Measurements from ENCODE around the gene KAT2A. TPM values are rescaled to one million over a fixed set of nuclear protein-coding genes. Genes with fewer than 3 reads are reported as not detected.

Gene KAT2A
- total RNA-seq, 1 experiment from 2014 or later, result 43.5 TPM

- H3K79me1 ChIP-seq (ENCODE audit: insufficient read depth, low read depth, low read length, poor library complexity, severe bottlenecking), result no peaks in the 10 kb centered on the region
- H3K18ac ChIP-seq (ENCODE audit: insufficient read length, low read depth, low read length), result no peak overlapping the region
- H3K27ac ChIP-seq (ENCODE audit: insufficient read length, low read depth, low read length), result no peak overlapping the region
- WGBS (ENCODE audit: extremely low coverage, insufficient read length, low lambda C conversion rate), result no CpG with 5 or more reads among the region's 18 CpGs
- no peak overlapping the region for H2BK120ac ChIP-seq (ENCODE audit: low read depth, low read length, poor library complexity, severe bottlenecking)
- no peak overlapping the region for H4K91ac ChIP-seq (ENCODE audit: insufficient read length, low read depth, low read length)
- H3K9me3 ChIP-seq (ENCODE audit: control insufficient read depth, low read depth, low read length), result no peaks in the 10 kb centered on the region
- no peak overlapping the region for H3K23ac ChIP-seq (ENCODE audit: insufficient read length, low read depth, low read length)
- no peak overlapping the region for H2BK12ac ChIP-seq (ENCODE audit: insufficient read length, low read depth, low read length)
- H3K9ac ChIP-seq (ENCODE audit: extremely low read depth, insufficient read length, low read length), result no peak overlapping the region
- H2BK15ac ChIP-seq (ENCODE audit: low read depth, low read length), result no peak overlapping the region
- no peaks in the 10 kb centered on the region for H4K20me1 ChIP-seq (ENCODE audit: control insufficient read depth, insufficient read depth, insufficient read length)
- H3K4me1 ChIP-seq (ENCODE audit: insufficient read depth, low read length), result no peaks in the 10 kb centered on the region
- H2BK20ac ChIP-seq (ENCODE audit: low read depth, low read length, poor library complexity, severe bottlenecking), result no peak overlapping the region
- no peak overlapping the region for H3T11ph ChIP-seq (ENCODE audit: low read length)
- TF ChIP-seq, protein P1, sequence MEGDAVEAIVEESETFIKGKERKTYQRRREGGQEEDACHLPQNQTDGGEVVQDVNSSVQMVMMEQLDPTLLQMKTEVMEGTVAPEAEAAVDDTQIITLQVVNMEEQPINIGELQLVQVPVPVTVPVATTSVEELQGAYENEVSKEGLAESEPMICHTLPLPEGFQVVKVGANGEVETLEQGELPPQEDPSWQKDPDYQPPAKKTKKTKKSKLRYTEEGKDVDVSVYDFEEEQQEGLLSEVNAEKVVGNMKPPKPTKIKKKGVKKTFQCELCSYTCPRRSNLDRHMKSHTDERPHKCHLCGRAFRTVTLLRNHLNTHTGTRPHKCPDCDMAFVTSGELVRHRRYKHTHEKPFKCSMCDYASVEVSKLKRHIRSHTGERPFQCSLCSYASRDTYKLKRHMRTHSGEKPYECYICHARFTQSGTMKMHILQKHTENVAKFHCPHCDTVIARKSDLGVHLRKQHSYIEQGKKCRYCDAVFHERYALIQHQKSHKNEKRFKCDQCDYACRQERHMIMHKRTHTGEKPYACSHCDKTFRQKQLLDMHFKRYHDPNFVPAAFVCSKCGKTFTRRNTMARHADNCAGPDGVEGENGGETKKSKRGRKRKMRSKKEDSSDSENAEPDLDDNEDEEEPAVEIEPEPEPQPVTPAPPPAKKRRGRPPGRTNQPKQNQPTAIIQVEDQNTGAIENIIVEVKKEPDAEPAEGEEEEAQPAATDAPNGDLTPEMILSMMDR (conservative IDR thresholded peaks at IDR 0.05), result no peak
- no peak overlapping the region for H3K56ac ChIP-seq (ENCODE audit: insufficient read length, low read depth, low read length)
- peaks cover 22 to 32% of the 10 kb centered on the region in 2 experiments for H3K4me1 Mint-ChIP-seq
- H2AFZ ChIP-seq (ENCODE audit: low read length), result no peak overlapping the region
- no peak overlapping the region for H4K8ac ChIP-seq (replicated peaks; ENCODE audit: insufficient read length, low read depth, low read length)
- H3K23me2 ChIP-seq (ENCODE audit: insufficient read length, low read depth, low read length, poor library complexity, severe bottlenecking), result no peaks in the 10 kb centered on the region
- no peaks in the 10 kb centered on the region for H3K79me2 ChIP-seq (ENCODE audit: insufficient read depth, low read length)
- no peak overlapping the region for H2AK5ac ChIP-seq (ENCODE audit: insufficient read length, low read length)
- no peak overlapping the region for H3K4ac ChIP-seq (ENCODE audit: low read depth, low read length)
- no peak overlapping the region for H2BK5ac ChIP-seq (ENCODE audit: insufficient read length, low read length)
- no peak for DNase-seq
- no peak overlapping the region for H3K14ac ChIP-seq (ENCODE audit: insufficient read depth, low read length)
- H3K27me3 ChIP-seq (ENCODE audit: insufficient read depth, low read length), result no peaks in the 10 kb centered on the region
- H3K27ac Mint-ChIP-seq, result no peak overlapping the region
- H3K4me3 Mint-ChIP-seq, result peak overlapping the region in 1 of 2 experiments; percentile 14; a peak in 1 of 5 replicates
- no peaks in the 10 kb centered on the region for H3K9me3 Mint-ChIP-seq
- no peak overlapping the region for H3K4me2 ChIP-seq (ENCODE audit: insufficient read depth, insufficient read length, low read length)
- no peak overlapping the region for H4K5ac ChIP-seq (ENCODE audit: insufficient read length, low read depth, low read length)
- H3K27me3 Mint-ChIP-seq (ENCODE audit: low read depth), result no peaks in the 10 kb centered on the region
- peaks cover 8 to 53% (median 43%) of the 10 kb centered on the region in 3 experiments; a peak in 6 of 7 replicates for H3K36me3 Mint-ChIP-seq (ENCODE audit: insufficient read depth in 1 of 3, low read depth in 3 of 3)
Measured at GRCh38 chr17:42119301-42119700, 1.9 kb downstream of the KAT2A start.
